Anterior cingulate cortex (tissue), 58 donors: ENCODE measurements around the gene PHC3.
"Not testable (repeated sequence)": the region's sequence is repeated elsewhere in the genome, so short reads cannot be mapped to it uniquely, and the experiment has no call there.

Experiments used
- DNase-seq, 58 donors: peaks; one replicate each; lab custom pipeline; 2025; lab: John Stamatoyannopoulos, UW

PHC3 gene

DNA sequence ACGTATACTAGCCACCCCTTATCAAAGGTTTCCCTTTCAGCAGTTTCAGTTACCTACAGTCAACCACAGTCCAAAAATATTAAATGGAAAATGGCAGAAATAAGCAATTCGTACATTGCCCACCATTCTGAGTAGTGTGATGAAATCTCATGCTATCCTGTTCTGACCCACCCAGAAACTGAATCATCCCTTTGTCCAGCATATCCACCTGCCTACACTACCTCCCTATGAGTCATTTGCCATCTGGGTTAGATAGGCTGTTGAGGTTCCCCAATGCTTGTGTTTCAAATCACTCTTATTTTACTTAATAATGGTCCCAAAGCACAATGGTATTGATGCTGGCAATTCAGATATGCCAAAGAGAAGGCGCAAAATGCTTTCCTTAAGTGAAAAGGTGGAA is 15.3 kb upstream of the PHC3 start:
- no peak for DNase-seq

DNA sequence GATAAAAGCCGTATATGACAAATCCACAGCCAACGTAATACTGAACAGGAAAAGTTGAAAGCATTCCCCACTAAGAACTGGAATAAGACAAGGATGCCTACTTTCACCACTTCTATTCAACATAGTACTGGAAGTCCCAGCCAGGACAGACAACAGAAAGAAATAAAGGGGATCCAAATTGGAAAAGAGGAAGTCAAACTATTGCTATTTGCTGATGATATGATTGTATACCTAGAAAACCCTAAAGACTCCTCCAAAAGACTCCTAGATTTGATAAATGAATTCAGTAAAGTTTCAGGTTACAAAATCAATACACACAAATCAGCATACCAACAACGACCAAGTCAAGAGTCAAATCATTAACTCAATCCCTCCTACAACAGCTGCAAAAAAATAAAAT is 14.2 kb upstream of the PHC3 start:
- DNase-seq = not testable (repeated sequence)

DNA sequence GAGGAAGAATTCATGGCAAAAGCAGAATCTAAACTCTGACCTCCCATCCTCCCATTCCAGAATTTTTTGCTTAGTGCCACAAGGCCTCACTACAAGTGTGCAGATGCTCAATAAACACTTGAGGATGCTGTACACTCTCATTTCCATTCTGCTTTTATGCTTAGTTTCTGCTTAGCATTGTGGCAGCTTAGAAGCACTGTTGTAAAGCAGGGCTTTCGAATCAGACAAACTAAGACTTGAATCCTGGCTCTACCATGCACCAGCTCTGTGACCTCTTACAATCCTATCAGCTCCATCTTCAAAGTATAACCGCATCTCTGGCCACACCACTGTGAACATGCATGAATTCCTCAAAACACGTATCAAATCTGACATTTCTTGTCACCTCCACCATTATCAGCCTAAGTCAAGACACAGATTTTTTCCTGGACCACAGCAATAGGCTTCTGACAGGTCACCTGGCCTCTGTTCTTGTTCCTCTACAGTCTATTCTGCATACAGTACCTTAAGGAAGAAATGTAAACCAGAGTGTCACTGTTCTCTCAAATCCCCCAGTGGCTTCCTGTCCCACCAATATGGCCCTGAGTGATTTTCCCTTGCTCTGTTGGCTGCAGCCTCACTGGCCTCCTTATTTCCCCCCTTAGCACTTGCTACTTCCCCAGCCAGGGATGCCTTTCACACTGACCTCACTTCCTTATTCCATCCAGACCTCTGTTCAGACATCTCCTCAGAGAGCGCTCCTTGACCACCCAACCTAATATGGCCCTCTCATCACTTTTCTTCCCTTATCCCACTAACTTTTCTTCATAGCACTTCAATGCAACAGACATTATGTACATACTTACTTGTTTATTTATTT is 8.1 kb upstream of the PHC3 start:
- peak in 1 of 58 donors; percentile 4 for DNase-seq

DNA sequence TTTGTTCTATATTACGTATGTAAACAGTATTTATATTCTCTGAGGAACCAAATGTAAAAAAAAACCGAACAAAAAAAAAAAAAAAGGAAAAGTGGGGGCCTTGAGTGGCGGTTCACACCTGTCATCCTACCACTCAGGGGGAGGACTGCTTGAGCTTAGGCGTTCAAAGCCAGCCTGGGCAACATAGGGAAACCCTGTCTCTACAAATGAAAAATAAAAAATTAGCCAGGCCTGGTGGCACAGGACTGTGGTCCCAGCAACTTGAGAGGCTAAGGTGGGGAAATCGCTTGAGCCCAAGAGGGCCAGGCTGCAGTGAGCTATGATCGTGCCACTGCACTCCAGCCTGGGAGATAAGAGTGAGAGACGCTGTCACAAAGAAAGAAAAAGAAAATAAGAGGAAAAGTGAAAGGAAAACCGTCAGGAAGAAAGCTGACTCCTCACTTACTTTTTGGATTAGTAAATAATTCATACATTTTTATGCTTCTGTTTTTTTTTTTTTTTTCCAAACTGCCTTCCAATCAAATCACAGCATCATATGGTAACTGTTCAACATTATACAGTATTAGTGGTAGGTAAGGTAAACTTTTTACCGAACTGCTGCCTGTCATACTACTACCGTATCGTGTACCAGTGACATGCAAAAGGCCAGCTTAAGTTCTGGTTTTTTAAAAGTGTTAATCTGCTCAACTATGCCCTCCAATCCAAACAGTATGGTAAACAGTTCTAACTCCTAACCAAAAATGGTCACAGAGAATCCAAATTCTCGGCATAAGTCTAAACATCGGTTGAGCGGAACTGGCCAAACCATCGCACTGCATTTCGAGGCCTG is 1.2 kb downstream of the PHC3 start:
- DNase-seq = peak in 1 of 58 donors; percentile 36

DNA sequence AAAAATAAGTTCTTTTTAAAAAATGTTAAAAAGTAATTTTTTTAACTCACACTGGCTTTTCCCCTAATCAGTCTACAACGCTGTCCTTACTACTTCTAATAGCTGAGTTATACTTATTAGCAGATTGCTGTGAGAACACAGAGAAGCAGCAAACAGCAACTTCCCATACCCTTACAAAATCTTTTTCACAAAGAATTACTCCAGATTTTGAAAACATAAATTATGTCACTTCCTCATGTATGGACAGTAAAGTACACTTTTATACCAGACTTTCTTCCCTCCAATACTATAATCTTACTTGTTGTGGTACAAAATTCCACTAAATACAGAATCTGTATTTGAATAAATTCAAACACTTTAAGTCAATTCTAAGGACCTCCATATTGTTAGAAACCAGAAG is 2.1 kb downstream of the PHC3 start:
- DNase-seq = no peak

DNA sequence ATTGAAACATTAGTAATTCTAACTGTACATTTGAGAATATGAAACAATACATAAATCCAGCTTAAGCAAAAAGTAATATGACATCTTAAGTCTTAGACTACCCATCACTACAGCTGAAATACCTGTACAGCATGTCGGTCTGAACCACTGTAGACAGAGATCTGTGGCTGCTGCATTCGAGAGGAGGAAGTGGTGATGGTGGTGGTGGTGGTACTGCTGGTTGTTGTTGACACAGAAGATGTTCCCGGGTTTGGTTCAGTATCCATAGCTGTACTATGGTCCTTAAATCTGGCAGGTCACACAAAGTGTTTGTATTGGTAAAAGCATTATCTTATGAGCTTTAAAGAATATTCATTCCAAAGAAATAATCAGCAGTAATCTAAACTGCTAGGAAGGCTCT is 2.9 kb downstream of the PHC3 start:
- no peak for DNase-seq

DNA sequence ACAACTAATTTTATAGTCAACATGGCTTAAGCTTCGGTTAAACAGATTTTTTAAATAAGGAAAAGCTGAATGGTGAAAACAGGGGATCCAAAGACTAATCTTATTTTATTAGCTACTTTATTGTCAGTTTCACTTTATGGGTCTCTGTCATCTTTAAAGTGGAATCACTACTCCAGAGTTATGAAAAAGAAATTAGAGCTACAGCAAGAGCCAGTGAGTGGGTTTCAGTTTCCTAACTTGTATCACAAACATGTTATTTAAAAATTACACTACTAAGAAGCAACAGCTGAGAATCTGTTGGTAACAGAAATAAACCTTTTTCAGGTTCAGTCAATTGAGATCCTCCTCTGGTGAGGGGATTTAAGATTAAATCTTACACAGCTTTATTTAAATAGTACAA is 10.0 kb downstream of the PHC3 start:
- DNase-seq = no peak

DNA sequence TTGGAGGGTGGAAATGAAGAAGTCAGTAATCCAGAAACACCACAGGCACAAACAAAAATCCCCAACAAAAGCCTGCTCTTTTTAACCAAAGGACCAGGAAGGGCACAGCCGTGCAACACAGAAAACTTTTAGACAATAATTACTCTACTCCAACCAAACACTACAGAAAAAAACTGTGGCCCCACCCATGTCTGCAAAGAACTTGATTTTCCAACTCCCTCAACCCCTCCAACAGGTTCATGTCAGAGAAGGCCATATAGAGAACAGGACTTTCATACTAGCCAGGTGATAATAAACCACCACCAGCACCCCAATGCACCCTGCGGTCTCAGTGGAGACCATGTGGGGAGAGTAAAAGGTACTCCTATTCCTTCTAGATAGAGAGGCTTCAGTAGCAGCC is 16.8 kb downstream of the PHC3 start:
- no peak for DNase-seq

DNA sequence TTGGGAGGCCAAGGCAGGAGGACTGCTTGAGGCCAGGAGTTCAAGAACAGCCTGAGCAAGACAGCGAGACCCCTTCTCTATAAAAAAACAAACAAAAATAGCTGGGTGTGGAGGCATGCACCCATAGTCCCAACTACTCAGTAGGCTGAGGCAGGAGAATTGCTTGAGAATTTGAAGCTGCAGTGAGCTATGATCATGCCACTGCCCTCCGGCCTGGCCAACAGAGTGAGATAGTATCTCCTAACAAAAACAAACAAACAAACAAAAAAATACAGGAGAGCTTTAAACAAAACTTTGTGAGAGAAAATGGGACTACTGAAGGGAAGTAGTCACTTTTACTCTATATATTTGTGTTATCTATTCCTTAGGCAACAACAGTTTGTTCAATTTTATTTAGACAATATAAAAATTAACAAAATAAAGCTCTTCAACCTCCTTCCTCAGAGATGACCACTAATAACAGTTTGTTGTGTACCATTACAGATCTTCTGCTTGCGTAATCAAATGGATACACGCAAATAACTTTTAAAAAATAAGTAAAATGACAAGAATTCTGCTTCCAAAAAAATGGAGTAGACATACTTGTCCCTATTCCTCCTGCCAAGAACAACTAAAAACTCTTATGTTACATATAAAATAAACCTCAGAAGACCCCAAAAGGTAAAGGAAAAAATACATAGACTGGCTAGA is 17.4 kb downstream of the PHC3 start:
- no peak for DNase-seq

DNA sequence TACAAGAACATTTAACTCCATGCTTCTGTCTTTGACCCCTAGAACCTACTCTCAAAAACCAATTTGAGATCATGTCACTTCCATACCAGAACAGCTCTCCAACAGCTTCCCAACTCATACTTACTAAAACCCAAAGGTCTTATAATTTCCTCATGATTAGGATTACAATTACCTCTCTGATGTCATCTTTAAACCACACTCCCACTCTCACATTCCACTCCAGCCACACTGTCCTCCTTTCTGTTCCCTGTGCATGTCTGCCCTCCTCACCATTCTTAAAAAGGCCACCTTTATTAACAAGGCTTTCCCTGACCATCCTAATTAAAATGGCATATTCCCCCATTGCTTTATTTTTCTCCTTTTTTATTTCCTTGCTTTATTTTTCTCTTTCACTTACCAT is 18.9 kb downstream of the PHC3 start:
- no peak for DNase-seq

DNA sequence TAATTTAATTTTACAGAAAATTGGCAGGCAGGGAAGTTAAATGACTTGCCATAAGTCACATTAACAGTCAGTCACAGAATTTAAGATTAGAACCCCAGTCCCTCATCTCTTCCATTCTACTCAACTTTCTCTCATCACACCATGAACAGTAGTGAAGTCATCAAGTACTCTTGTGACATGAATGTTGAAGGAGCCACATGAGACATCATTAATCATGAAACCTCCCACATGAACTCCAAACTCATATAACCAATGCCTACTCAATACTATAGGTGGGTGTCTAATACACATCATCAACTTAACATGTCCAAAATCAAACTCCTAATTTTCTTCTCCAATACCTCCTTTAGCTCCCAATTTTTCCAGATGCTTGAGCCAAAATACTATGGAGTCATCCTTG is 19.5 kb downstream of the PHC3 start:
- no peak for DNase-seq

DNA sequence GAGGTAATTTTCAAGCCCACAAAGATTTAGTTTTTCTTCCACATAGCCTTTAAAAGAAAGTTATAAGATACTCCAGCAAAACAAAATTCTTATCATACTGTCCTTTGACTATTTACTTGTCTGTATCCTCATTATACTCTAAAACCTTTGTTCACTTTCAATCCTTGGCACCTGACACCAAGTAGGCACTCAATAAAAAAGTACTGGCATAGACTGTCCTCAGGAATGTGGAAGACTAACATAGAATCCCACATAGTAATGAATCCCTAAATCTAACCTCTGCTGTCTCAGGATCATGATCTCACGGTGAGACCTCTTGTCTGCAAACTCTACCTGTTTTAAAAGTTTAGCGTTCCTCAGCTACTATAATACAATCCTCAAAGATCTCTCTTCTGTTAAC is 21.6 kb downstream of the PHC3 start:
- DNase-seq = no peak

DNA sequence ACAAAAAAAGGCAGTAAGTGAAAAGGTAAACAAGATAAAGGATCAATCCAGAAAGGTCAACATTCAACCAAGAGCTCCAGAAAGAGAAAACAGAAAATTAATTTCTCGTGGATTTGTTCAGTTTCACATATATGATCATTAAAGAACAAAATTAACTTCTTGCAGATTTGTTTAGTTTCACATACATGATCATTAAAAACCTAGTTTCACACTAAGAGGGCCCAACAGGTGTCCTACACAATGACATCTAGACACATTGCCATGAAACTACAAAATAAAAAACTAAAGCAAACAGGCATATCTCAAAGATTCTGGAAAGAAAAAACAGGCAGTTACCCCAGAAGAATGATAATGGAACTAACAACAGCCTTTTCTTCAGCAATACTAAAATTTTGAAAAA is 22.1 kb downstream of the PHC3 start:
- DNase-seq = no peak

DNA sequence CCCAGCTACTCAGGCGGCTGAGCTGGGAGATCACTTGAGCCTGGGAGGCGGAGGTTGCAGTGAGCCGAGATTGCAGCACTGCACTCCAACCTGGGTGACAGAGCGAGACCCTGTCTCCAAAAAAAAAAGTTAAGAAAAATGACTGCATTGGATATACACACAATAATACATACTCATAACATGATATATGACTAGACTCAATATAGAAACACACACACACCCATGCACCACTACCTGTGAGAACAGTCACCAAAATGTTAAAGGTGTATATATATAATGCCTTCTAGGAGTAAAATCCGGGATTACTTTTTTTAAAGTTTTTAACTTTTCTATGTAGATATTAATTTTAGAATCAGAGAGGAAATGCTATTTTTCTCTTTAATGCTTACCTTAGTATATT is 25.9 kb downstream of the PHC3 start:
- DNase-seq = no peak

DNA sequence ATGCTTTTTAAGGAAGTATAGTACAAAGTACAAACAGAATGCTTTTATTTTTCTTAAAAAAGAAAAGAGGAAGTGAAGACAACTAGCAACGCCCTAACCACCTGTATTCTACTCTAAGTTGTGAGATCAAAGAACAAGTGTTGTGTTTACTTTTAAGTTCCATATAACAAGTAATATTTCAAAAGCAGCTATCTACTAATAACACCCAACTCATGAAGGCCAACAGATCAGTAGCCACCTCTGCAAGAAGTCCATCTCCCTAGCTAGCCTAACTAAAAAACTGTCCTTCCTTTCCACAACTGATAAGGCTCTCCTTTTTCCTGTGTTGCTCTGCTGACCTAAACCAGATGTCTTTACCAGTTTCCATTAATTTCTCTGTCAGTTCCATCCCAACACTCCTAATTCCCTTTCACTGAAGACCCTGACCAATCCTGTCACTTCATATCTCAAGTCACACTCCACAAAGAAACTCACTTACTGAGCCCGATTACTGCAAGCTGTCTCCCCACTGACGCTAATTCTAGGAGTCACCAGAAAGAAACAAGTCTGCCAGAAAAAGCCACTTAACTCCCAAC is 26.9 kb downstream of the PHC3 start:
- no peak for DNase-seq

DNA sequence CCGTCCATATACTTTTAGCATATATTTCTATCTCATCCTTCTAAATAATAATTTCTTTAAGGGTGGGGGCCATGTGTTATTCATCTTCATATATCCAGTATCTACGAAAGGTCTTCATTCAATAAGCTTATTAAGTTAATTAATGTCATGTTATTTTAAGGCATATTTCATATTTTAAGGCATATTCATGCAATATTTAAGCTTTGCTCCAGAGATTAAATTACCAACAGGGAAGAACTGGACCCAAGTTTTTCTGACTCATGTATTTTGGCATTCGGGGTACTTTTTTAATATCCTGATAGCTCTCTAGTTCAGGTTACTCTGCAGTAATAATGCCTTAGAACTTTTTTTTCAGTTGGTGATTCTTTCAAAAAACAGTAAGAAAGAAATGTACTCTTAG is 27.4 kb downstream of the PHC3 start:
- DNase-seq = no peak

DNA sequence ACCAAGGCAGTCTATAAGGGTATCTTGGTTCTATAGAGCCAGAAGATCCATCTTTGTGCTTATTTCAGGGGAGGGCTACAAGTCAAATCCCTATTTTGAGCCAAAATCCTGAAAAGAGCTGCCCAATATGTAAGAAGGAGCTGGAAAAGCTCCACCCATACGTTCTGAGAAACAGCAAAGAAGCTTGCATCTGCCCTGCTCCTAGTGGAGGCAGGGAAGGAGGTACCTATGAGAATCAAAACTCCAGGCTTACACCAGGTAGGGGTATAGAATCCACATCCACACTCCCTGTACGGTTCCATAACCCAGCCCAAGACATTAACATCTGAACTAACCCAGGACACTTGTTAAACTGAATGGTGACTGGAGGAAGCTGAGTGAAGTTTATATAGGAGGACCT is 30.0 kb downstream of the PHC3 start:
- DNase-seq = no peak

DNA sequence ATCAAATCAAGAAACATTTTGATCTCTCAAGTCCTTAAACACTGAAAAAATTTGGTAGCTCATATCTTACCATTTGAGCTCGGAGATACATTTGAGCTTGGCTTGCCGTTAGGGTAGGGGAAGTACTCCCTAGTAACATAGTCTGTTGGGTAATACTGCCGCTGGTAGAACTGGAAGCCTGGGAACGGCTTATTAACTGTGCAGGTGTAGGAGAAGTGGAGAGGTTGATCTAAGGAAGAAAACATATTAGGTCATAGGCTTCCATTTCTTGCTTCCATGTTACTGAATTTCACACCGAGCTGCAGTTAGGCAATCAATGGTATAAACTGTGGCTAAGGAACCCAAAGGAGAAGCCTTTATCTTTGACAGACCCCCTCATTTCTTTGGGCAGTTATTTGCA is 32.5 kb downstream of the PHC3 start:
- DNase-seq = no peak

DNA sequence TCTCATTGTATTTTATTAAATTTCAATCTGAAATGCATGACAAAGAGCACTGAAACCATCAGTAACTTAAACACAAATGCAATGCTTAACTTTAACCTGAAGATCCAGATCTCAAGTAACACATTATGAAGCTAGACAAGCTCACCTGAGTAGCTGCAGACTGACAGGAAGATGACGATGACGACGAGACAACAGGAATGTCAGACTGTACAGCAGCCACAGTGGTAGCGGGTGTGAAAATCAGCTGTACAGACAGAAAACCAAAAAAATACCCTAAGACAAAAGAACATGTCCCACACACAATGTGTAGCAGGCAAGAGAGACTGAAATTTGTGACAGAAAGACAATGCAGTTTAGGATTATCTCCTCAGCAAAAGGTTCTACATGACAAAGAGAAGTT is 36.3 kb downstream of the PHC3 start:
- DNase-seq = no peak

DNA sequence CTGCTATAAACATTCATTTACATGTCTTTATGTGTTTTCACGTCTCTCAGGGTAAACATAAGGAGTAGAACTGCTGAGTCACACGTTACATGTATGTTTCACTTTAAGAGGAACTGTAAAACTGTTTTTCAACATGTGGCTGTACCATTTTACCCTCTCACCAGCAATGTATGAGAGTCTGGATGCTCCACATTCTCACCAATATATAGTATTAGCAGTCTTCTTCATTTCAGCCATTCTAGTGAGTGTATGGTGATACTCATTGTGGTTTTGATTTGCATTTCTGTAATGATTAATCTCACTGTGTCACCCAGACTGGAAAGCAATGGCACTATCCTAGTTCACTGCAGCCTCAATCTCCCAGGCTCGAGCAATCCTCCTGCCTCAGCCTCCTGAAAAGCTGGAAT is 37.1 kb downstream of the PHC3 start:
- DNase-seq = no peak

DNA sequence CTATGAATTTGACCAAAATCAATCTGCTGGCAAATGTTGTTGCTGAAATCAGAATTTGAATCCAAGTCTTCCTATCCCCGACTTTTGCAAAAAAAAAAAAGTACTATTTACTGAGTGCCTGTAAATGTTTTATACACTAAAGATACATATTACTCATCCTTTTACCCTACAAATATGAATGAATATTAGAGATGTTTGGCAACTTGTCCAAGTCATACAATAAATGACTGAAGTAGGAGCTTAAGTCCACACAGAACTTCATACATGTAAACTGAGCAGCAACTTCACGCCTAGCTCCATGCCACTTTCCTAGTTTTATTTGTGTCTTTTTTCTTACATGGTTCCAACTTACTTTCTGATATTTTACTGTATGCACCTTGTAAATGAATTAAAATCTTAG is 39.2 kb downstream of the PHC3 start:
- no peak for DNase-seq
